Ovary (tissue), 3 donors: ENCODE results near the gene HELB.

Experiments
- CTCF ChIP-seq, 3 donors: fragments of 450-650 bp in 2 of 3; fragments of 200-600 bp in 1 of 3; IDR thresholded peaks; one replicate each; pipeline versions ENCODE4 v1.5.1 to v1.8.0; 2016 to 2022; ENCODE audit warnings: antibody characterized with exemption in 3 of 3, mild to moderate bottlenecking in 1 of 3
- POLR2A ChIP-seq: fragments of 450-650 bp; IDR thresholded peaks from one replicate; pipeline ENCODE4 v1.6.1; 2017; ENCODE audit warnings: antibody characterized with exemption, mild to moderate bottlenecking, moderate library complexity
- donor health status: DM: no; HTN: no; CAD: no.

- TF ChIP-seq CTCF (IDR thresholded peaks at IDR 0.05) (no peak), POLR2A (no peak)
Measured at GRCh38 chr12:66337381-66338010, 35.2 kb downstream of the HELB start.
